Measurements from ENCODE around the gene PRSS22.

The PRSS22 gene

DNA sequence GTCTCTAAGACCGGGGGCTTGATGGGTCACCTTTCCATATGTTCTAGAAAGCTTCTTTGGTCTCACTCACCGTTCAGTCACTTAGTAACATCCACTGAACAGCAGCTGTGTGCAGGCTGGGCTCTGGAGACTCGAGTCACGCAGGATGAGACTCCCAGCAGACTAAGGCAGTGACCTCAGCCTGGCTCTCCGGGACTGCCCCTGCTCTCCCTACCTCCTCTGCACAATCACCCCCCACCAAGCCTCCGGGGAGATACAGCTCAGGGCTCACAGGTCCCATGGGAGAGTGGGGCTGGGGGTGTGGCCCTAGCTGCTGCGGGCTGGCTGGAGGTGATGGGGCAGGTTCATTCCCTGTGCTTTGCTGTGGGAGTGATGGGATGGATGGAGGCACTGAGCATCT, 39.1 kb upstream of the PRSS22 start:
- POLR2A ChIA-PET: interaction anchor here (1.3 to 1.6 kb wide), 2 partner anchors 9 to 14 kb away, joined by 3 to 5 read pairs; partner anchors contain the start of gene FLYWCH2
- DNase-seq (ENCODE audit: low read depth, low spot score): no peak
- H3K4me3 ChIP-seq (ENCODE audit: low read depth, low read length): no peak overlapping the region
- CTCF ChIA-PET: interaction anchor here (0.6 to 1.4 kb wide), 4 partner anchors 14 to 59 kb away, joined by 3 to 6 read pairs (median 3); partner anchors contain the start of gene FLYWCH2
- TF ChIP-seq, protein P1, sequence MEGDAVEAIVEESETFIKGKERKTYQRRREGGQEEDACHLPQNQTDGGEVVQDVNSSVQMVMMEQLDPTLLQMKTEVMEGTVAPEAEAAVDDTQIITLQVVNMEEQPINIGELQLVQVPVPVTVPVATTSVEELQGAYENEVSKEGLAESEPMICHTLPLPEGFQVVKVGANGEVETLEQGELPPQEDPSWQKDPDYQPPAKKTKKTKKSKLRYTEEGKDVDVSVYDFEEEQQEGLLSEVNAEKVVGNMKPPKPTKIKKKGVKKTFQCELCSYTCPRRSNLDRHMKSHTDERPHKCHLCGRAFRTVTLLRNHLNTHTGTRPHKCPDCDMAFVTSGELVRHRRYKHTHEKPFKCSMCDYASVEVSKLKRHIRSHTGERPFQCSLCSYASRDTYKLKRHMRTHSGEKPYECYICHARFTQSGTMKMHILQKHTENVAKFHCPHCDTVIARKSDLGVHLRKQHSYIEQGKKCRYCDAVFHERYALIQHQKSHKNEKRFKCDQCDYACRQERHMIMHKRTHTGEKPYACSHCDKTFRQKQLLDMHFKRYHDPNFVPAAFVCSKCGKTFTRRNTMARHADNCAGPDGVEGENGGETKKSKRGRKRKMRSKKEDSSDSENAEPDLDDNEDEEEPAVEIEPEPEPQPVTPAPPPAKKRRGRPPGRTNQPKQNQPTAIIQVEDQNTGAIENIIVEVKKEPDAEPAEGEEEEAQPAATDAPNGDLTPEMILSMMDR (IDR thresholded peaks at IDR 0.05; ENCODE audit: insufficient read depth, low read length, missing control alignments): no peak

DNA sequence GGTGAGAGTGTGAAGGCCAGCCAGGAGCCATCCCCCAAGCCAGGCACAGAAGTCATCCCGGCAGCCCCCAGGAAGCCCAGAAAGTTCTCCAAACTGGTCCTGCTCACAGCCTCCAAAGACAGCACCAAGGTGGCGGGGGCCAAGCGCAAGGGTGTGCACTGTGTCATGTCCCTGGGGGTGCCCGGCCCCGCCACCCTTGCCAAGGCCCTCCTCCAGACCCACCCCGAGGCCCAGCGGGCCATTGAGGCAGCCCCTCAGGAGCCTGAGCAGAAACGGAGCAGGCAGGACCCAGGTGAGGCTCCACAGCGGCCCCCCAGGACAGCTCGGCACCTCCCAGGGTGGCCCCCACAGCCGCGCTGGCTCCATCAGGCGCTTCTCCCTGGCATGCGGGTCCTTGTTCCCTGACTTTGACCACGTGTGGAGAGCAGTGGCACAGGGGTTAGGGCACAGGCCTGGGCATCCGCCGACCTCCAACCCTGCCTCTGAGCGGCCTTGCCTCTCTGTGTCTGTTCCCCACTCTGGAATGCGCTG, 38.6 kb upstream of the PRSS22 start:
- ChIA-PET POLR2A (interaction anchor here (1.6 kb wide), 1 partner anchor 9 kb away, joined by 5 read pairs; no protein-coding TSS in a partner anchor), CTCF (interaction anchor here (1.1 to 1.4 kb wide), 3 partner anchors 21 to 58 kb away, joined by 3 to 6 read pairs (median 3); no protein-coding TSS in a partner anchor)
- H3K4me3 ChIP-seq (ENCODE audit: low read depth, low read length): no peak overlapping the region
- TF ChIP-seq, protein P1 (IDR thresholded peaks at IDR 0.05; ENCODE audit: insufficient read depth, low read length, missing control alignments): no peak
- no peak for DNase-seq (ENCODE audit: low read depth, low spot score)

DNA sequence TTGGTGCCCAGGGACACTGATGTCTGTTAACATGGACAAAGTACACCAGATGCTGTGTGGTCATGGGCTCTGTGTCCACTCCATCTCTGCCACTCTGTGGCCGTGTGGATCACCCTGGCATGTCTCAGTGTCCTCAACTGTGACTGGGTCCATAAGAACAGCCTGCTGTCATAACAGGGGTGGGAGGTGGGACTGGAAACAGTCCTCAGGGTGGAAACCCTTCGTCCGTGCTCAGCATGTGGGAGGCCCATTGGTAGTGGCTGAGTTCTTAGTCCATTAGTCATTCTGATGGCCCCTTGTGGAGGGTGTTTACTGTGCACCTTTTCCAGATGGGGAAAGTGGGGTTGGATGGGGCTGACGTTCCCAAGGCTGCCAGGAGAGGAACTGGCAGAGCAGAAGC, 37.8 kb upstream of the PRSS22 start:
- ChIA-PET POLR2A (no interaction called here), CTCF (interaction anchor here (0.9 to 2.1 kb wide), 2 partner anchors 8 to 31 kb away, joined by 5 to 7 read pairs; no protein-coding TSS in a partner anchor)
- DNase-seq (ENCODE audit: low read depth, low spot score): no peak
- no peak overlapping the region for H3K4me3 ChIP-seq (ENCODE audit: low read depth, low read length)
- TF ChIP-seq, protein P1 (IDR thresholded peaks at IDR 0.05; ENCODE audit: insufficient read depth, low read length, missing control alignments): no peak

DNA sequence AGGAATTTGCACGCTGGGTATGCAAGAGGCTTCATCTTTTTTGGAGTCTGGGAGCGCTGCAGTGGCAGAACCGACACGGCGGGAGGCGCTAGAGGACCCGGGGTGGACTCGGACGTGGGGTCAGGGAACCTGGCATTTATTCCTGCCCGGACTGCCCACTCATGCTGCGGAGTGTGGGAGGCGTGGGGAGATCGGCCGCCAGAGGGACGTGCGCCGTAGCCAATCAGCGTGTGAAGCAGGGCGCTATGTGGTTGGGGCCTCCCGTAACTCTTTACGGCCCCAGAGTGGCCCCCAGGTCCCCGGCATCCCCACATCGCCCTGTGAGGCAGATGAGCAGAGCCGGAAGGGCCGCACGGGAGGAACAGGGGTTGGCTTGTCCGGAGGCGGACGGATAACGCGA, 36.3 kb upstream of the PRSS22 start:
- CTCF ChIA-PET: interaction anchor here (2.1 kb wide), 1 partner anchor 33 kb away, joined by 7 read pairs; no protein-coding TSS in a partner anchor

DNA sequence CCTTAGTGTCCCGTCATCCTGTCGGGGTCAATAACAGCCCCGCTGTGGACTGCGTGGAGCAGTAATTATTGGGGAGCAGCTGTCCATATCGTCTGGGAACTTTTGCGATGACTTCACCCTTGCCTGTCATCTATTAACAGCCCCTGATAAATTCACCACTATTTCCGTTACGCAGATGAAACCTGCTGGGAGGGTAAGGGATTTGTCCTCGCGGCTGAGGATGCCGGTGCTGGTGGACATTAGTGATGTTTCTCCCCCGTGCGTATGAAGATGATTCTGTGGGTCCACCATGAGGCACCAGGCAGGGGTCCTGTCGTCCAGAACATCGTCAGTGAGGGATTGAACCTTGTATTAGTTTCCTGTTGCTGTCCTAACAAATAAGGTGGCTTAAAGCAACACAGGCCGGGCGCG, 26.1 kb upstream of the PRSS22 start:
- no peak for DNase-seq (ENCODE audit: low read depth, low spot score)
- POLR2A ChIA-PET: interaction anchor here (1.5 to 2.3 kb wide), 2 partner anchors 20 to 28 kb away, joined by 4 to 14 read pairs; partner anchors contain the start of gene FLYWCH1
- TF ChIP-seq, protein P1 (IDR thresholded peaks at IDR 0.05; ENCODE audit: insufficient read depth, low read length, missing control alignments): no peak
- CTCF ChIA-PET: interaction anchor here (1.0 to 22.9 kb wide), 7 partner anchors 9 to 44 kb away, joined by 3 to 396 read pairs (median 4); no protein-coding TSS in a partner anchor
- H3K4me3 ChIP-seq (ENCODE audit: low read depth, low read length): peak overlapping the region; percentile 83

More for the DNA sequence above, 36.3 kb upstream of the PRSS22 start:
- DNase-seq (ENCODE audit: low read depth, low spot score): no peak
- TF ChIP-seq, protein P1 (IDR thresholded peaks at IDR 0.05; ENCODE audit: insufficient read depth, low read length, missing control alignments): no peak
- POLR2A ChIA-PET: no interaction called here
- no peak overlapping the region for H3K4me3 ChIP-seq (ENCODE audit: low read depth, low read length)

DNA sequence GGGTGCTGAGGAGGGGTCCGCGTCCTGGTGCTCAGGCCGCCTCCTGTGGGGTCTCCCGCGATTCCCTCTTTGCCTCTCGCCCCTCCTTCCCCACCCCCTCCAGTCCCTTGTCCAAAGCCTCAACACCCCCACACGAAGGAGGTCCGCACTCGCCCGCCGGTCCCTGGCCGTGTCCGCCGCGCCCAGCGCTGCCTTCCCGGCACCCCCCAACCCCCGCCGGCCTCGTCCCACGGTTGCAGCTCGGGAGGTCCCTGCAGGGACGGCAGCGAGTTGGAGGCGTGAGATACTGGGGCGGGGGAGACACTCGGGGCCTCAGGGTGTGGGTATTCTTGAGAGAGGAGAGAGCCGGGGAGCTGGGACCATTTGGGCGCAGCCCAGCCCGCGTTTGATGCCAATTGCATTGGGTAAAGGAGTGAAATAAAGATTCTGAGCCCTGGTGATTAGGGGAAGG, 25.5 kb upstream of the PRSS22 start:
- ChIA-PET POLR2A (interaction anchor here (1.1 to 2.3 kb wide), 4 partner anchors 20 to 39 kb away, joined by 4 to 14 read pairs (median 8); partner anchors contain the start of gene FLYWCH1), CTCF (interaction anchor here (1.0 to 22.9 kb wide), 7 partner anchors 9 to 44 kb away, joined by 3 to 396 read pairs (median 4); no protein-coding TSS in a partner anchor)
- TF ChIP-seq, protein P1 (IDR thresholded peaks at IDR 0.05; ENCODE audit: insufficient read depth, low read length, missing control alignments): no peak
- peak overlapping the region; percentile 83 for H3K4me3 ChIP-seq (ENCODE audit: low read depth, low read length)
- DNase-seq (ENCODE audit: low read depth, low spot score): no peak
